Endothelial cell of umbilical vein (primary cell): Measurements from ENCODE around the gene ATXN7. TPM values are rescaled to one million over a fixed set of nuclear protein-coding genes. Genes with fewer than 3 reads are reported as not detected.

Experiments
- BruUV-seq: library from RNA; stranded (reverse); fragments of 400-500 nt; replicated peaks from 2 replicates; lab custom pipeline; 2021; lab: Mats Ljungman, UMichigan
- CTCF ChIA-PET: fragments of 300-600, 350-600 bp; sonication (Branson Sonifier 250); formaldehyde crosslinking; loops from one replicate; lab custom pipeline; 2021; ENCODE audit warnings: antibody characterized with exemption, inconsistent platforms; lab: Charles Lee
- POLR2A ChIA-PET: fragments of 300-600, 350-600 bp; sonication (Branson Sonifier 250); formaldehyde crosslinking; loops from one replicate; lab custom pipeline; 2021; ENCODE audit warnings: antibody characterized with exemption, inconsistent platforms; lab: Charles Lee
- DNase-seq: peaks from one replicate; pipeline ENCODE4 v3.0.0-alpha.2; 2011; ENCODE audit warnings: low read depth, low spot score
- FAIRE-seq: peaks from 2 replicates; lab custom pipeline; 2011; peaks lifted over from hg19 to GRCh38; lab: Jason Lieb, UNC
- H2AFZ ChIP-seq: 2 replicates; pipeline ENCODE4 v1.6.0; 2012; ENCODE audit warnings: low read depth, low read length, control low read depth, inconsistent platforms
- H3K27ac ChIP-seq: 2 replicates; pipeline ENCODE4 v1.5.1; 2011; ENCODE audit warnings: low read depth, mild to moderate bottlenecking, control low read depth, low read length, moderate library complexity; ENCODE audit not compliant: insufficient read depth
- H3K27me3 ChIP-seq, 2 experiments: 2 replicates each; pipeline versions ENCODE4 v1.6.0 to v1.6.1; 2011; ENCODE audit warnings: low read length in 2 of 2, mixed read lengths in 1 of 2; ENCODE audit not compliant: control insufficient read depth in 2 of 2, insufficient read depth in 2 of 2
- H3K36me3 ChIP-seq, 2 experiments: 2 replicates in 1 of 2; 3 replicates in 1 of 2; pipeline ENCODE4 v1.5.1; 2011; ENCODE audit warnings: low read length in 2 of 2, mild to moderate bottlenecking in 1 of 2, moderate library complexity in 1 of 2; ENCODE audit not compliant: control insufficient read depth in 2 of 2, insufficient read depth in 2 of 2; ENCODE audit errors: extremely low read depth in 1 of 2
- H3K4me1 ChIP-seq: 3 replicates; pipeline ENCODE4 v1.5.1; 2011; ENCODE audit warnings: mild to moderate bottlenecking, low read length; ENCODE audit not compliant: control insufficient read depth, insufficient read depth; ENCODE audit errors: extremely low read depth
- H3K4me2 ChIP-seq: 2 replicates; pipeline ENCODE4 v1.6.1; 2011; ENCODE audit warnings: low read length, control low read depth, mixed read lengths; ENCODE audit not compliant: insufficient read depth
- H3K4me3 ChIP-seq, 3 experiments: fragments of 200-600 bp in 1 of 3; sonication (generic), shearing (Covaris generic) in 1 of 3; replicated peaks in 1 of 3; 2 replicates each; pipeline ENCODE4 v1.5.1; 2011 to 2016; ENCODE audit warnings: control low read depth in 3 of 3, low read length in 3 of 3, mild to moderate bottlenecking in 2 of 3, inconsistent platforms in 1 of 3, low read depth in 1 of 3, moderate library complexity in 1 of 3; ENCODE audit not compliant: insufficient read depth in 1 of 3
- H3K79me2 ChIP-seq: 2 replicates; pipeline ENCODE4 v1.6.0; 2012; ENCODE audit warnings: low read length, inconsistent platforms; ENCODE audit not compliant: control insufficient read depth, insufficient read depth
- H3K9ac ChIP-seq: replicated peaks from 2 replicates; pipeline ENCODE3; 2011; ENCODE audit warnings: low read length, control low read depth; ENCODE audit not compliant: insufficient read depth; ENCODE audit errors: extremely low read depth
- H3K9me1 ChIP-seq: replicated peaks from 3 replicates; pipeline ENCODE4 v1.6.0; 2011; ENCODE audit warnings: mild to moderate bottlenecking, low read length; ENCODE audit not compliant: control insufficient read depth, insufficient read depth; ENCODE audit errors: extremely low read depth
- H3K9me3 ChIP-seq: replicated peaks from 2 replicates; pipeline ENCODE4 v1.5.1; 2012; ENCODE audit warnings: low read length, inconsistent platforms; ENCODE audit not compliant: control insufficient read depth, insufficient read depth
- H4K20me1 ChIP-seq: replicated peaks from 2 replicates; pipeline ENCODE3; 2011; ENCODE audit warnings: mild to moderate bottlenecking, low read length; ENCODE audit not compliant: control insufficient read depth, insufficient read depth; ENCODE audit errors: extremely low read depth
- EZH2 ChIP-seq: IDR thresholded peaks from 2 replicates; pipeline ENCODE4 v1.6.1; 2012; ENCODE audit warnings: borderline replicate concordance, low read depth, mild to moderate bottlenecking, moderate library complexity, low read length, inconsistent platforms; ENCODE audit not compliant: severe bottlenecking
- POLR2A ChIP-seq: IDR thresholded peaks from 2 replicates; pipeline ENCODE4 v1.6.1; 2012; ENCODE audit warnings: low read depth, mild to moderate bottlenecking, control low read depth, low read length
- POLR2AphosphoS5 ChIP-seq: IDR thresholded peaks from 2 replicates; pipeline ENCODE4 v1.6.1; 2012; ENCODE audit warnings: low read depth, mild to moderate bottlenecking, control low read depth, low read length, moderate library complexity; ENCODE audit not compliant: insufficient read depth
- dilution Hi-C: fragments of 300-500 bp; cut with MboI; formaldehyde crosslinking; loops from one replicate; pipeline ENCODE4 v1.15.0; 2019; ENCODE audit warnings: low sequenced_read_pairs; ENCODE audit not compliant: extremely low pct_ligation_motif_present
- intact Hi-C: fragments of 100-400 bp; cut with micrococcal nuclease; formaldehyde crosslinking; loops from one replicate; pipeline ENCODE4 v1.10.0; 2022
- polyA plus RNA-seq, 4 experiments: library from polyadenylated mRNA; depleted of rRNA in 3 of 4; stranded (reverse) in 3 of 4; unstranded in 1 of 4; fragments of >200 nt; gene quantifications; 2 replicates each; pipeline versions ENCODE4 v1.2.1 to v1.2.3, GENCODE V29; 2011 to 2012; ENCODE audit warnings: missing spikeins in 1 of 4
- total RNA-seq: library from RNA; stranded (reverse); gene quantifications from 2 replicates; pipeline ENCODE4 v1.2.3, GENCODE V29; 2021
- TF ChIP-seq, protein P1 (sequence below), 2 donors: IDR thresholded peaks; 1 replicate in 1 of 2; 2 replicates in 1 of 2; pipeline ENCODE4 v1.5.1; 2011; ENCODE audit warnings: low read length in 2 of 2, mild to moderate bottlenecking in 2 of 2, moderate library complexity in 2 of 2, control low read depth in 1 of 2, inconsistent platforms in 1 of 2, low read depth in 1 of 2; ENCODE audit not compliant: insufficient read depth in 1 of 2; ENCODE audit errors: extremely low read depth in 1 of 2

ATXN7 gene
- total and polyA plus RNA-seq, 2 donors (not counting 3 experiments of a cell fraction or from before 2014, with no cell fraction given): 21.2 to 34.7 TPM

DNA sequence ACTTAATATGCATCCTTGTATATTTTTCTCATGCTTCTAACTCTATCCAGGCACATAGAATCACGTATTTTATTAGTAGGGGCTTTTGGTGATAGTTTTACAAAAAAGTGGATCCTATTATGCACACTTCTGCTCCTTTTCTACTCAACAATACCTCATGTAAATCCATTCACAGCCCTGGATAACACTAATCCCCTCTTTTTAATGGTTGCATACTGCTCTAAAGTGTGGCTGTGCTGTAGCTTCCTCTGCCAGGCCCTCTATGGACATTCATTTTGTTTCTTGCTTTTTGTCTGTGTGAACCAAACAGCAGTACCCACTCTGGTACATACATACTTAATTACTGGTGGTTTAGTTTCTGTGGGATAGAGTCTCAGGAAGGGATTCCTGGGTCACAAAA lies 99.8 kb downstream of the ATXN7 start:
- no peak overlapping the region for H3K4me2 ChIP-seq
- TF ChIP-seq POLR2AphosphoS5 (no peak), POLR2A (no peak), EZH2 (no peak)
- TF ChIP-seq, protein P1, sequence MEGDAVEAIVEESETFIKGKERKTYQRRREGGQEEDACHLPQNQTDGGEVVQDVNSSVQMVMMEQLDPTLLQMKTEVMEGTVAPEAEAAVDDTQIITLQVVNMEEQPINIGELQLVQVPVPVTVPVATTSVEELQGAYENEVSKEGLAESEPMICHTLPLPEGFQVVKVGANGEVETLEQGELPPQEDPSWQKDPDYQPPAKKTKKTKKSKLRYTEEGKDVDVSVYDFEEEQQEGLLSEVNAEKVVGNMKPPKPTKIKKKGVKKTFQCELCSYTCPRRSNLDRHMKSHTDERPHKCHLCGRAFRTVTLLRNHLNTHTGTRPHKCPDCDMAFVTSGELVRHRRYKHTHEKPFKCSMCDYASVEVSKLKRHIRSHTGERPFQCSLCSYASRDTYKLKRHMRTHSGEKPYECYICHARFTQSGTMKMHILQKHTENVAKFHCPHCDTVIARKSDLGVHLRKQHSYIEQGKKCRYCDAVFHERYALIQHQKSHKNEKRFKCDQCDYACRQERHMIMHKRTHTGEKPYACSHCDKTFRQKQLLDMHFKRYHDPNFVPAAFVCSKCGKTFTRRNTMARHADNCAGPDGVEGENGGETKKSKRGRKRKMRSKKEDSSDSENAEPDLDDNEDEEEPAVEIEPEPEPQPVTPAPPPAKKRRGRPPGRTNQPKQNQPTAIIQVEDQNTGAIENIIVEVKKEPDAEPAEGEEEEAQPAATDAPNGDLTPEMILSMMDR (IDR thresholded peaks at IDR 0.05; ENCODE audit: extremely low read depth in 1 of 2, insufficient read depth in 1 of 2, low read depth in 1 of 2, low read length in 2 of 2): no peak
- peaks cover 37% of the 10 kb centered on the region for H3K79me2 ChIP-seq
- no peaks in the 10 kb centered on the region for H3K9me1 ChIP-seq
- H2AFZ ChIP-seq: no peak overlapping the region
- ChIA-PET CTCF (interaction anchor here (1.4 kb wide), 1 partner anchor 9 kb away, joined by 4 read pairs; no protein-coding TSS in a partner anchor), POLR2A (no interaction called here)
- no peaks in the 10 kb centered on the region for H3K36me3 ChIP-seq
- H3K9ac ChIP-seq: no peak overlapping the region
- no peaks in the 10 kb centered on the region for H3K9me3 ChIP-seq
- no peaks in the 10 kb centered on the region for H4K20me1 ChIP-seq
- intact Hi-C loops (loop anchor here (5.0 kb wide), 2 partner anchors 51 to 101 kb away; partner anchors contain the start of genes ATXN7, SCAANT1 and THOC7), dilution Hi-C loops (no loop called here)
- DNase-seq: no peak
- no peak overlapping the region for H3K4me3 ChIP-seq
- peaks cover 29% of the 10 kb centered on the region for H3K4me1 ChIP-seq
- no peak overlapping the region for H3K27ac ChIP-seq
- H3K27me3 ChIP-seq: no peaks in the 10 kb centered on the region
- FAIRE-seq: no peak
- BruUV-seq: no TSS peak
